HCT116 (cell line): Measurements from ENCODE around the gene RNF32. TPM values are rescaled to one million over a fixed set of nuclear protein-coding genes. Genes with fewer than 3 reads are reported as not detected.

Experiments
- ATAC-seq: fragments of 200-7000 bp; cut with Tn5 transposase; 2 replicates; pipeline ENCODE4 v1.9.1; 2020; ENCODE audit warnings: mild to moderate bottlenecking, moderate library complexity
- BruUV-seq: library from RNA; stranded (reverse); fragments of 400-500 nt; replicated peaks from 2 replicates; lab custom pipeline; 2021; lab: Mats Ljungman, UMichigan
- CTCF ChIA-PET: fragments of 300-600 bp; sonication (Branson Sonifier 250); formaldehyde crosslinking; loops from one replicate; lab custom pipeline; 2021; ENCODE audit warnings: antibody characterized with exemption; lab: Charles Lee
- POLR2A ChIA-PET: fragments of 300-600, 350-600 bp; sonication (Branson Sonifier 250); formaldehyde crosslinking; loops from one replicate; lab custom pipeline; 2021; ENCODE audit warnings: antibody characterized with exemption; lab: Charles Lee
- RAD21 ChIA-PET, 2 experiments: fragments of 300-600 bp; sonication (Branson Sonifier 250); formaldehyde crosslinking; loops; one replicate each; lab custom pipeline; 2023; ENCODE audit warnings: low total read pairs in 2 of 2; ENCODE audit not compliant: uncharacterized antibody in 2 of 2, unreplicated experiment in 2 of 2, low non-redundant PET in 1 of 2; lab: Charles Lee
- DNase-seq: peaks from one replicate; pipeline ENCODE4 v3.0.0-alpha.2; 2010; ENCODE audit warnings: low read depth, low spot score
- H2AFZ ChIP-seq: fragments of 200-600 bp; shearing (Covaris generic), sonication (generic); 2 replicates; pipeline ENCODE4 v1.6.1; 2017; ENCODE audit warnings: low read depth, mixed run types, mixed read lengths, antibody characterized with exemption, low read length; ENCODE audit not compliant: poor library complexity, severe bottlenecking
- H3K27ac ChIP-seq: 2 replicates; pipeline ENCODE4 v1.5.1; 2012; ENCODE audit warnings: low read depth, low read length
- H3K27me3 ChIP-seq: fragments of 200-600 bp; sonication (generic); 2 replicates; pipeline ENCODE4 v1.6.1; 2016; ENCODE audit warnings: mixed run types, low read length, mixed read lengths; ENCODE audit not compliant: insufficient read depth
- H3K36me3 ChIP-seq, 2 experiments: fragments of 200-500 bp in 1 of 2; fragments of 200-600 bp in 1 of 2; sonication (Bioruptor generic) in 1 of 2; sonication (generic) in 1 of 2; 2 replicates each; pipeline versions ENCODE4 v1.5.1 to v1.6.1; 2014 to 2016; ENCODE audit warnings: low read length in 2 of 2, inconsistent platforms in 1 of 2, mixed read lengths in 1 of 2, mixed run types in 1 of 2; ENCODE audit not compliant: insufficient read depth in 2 of 2, control insufficient read depth in 1 of 2
- H3K4me1 ChIP-seq, 2 experiments: fragments of 200-600 bp in 1 of 2; sonication (generic) in 1 of 2; 2 replicates each; pipeline versions ENCODE4 v1.5.1 to v1.6.1; 2012 to 2017; ENCODE audit warnings: low read length in 2 of 2, inconsistent platforms in 1 of 2, mild to moderate bottlenecking in 1 of 2, mixed read lengths in 1 of 2, mixed run types in 1 of 2, moderate library complexity in 1 of 2; ENCODE audit not compliant: insufficient read depth in 2 of 2, control insufficient read depth in 1 of 2
- H3K4me2 ChIP-seq: fragments of 200-600 bp; sonication (generic); 2 replicates; pipeline ENCODE4 v1.6.1; 2017; ENCODE audit warnings: mixed run types, low read length, mixed read lengths
- H3K4me3 ChIP-seq, 2 experiments: fragments of 200-600 bp in 1 of 2; sonication (generic) in 1 of 2; replicated peaks in 1 of 2; 2 replicates each; pipeline ENCODE4 v1.5.1; 2011 to 2016; ENCODE audit warnings: low read length in 2 of 2, control low read depth in 1 of 2, low read depth in 1 of 2, mild to moderate bottlenecking in 1 of 2, mixed read lengths in 1 of 2, mixed run types in 1 of 2
- H3K79me2 ChIP-seq: fragments of 200-600 bp; sonication (generic); 2 replicates; pipeline ENCODE4 v1.6.1; 2017; ENCODE audit warnings: mild to moderate bottlenecking, mixed run types, low read length, moderate library complexity, mixed read lengths; ENCODE audit not compliant: insufficient read depth
- H3K9ac ChIP-seq: fragments of 200-600 bp; sonication (generic); 2 replicates; pipeline ENCODE4 v1.6.1; 2016; ENCODE audit warnings: low read length, mixed read lengths
- H3K9me2 ChIP-seq: fragments of 200-600 bp; sonication (generic), shearing (Covaris generic); 2 replicates; pipeline ENCODE4 v1.6.1; 2017; ENCODE audit warnings: mixed run types, mild to moderate bottlenecking, moderate library complexity; ENCODE audit not compliant: insufficient read depth
- H3K9me3 ChIP-seq, 2 experiments: fragments of 200-500 bp in 1 of 2; fragments of 200-600 bp in 1 of 2; sonication (Bioruptor generic) in 1 of 2; sonication (generic) in 1 of 2; 2 replicates each; pipeline ENCODE4 v1.6.1; 2014 to 2017; ENCODE audit warnings: low read length in 2 of 2, mixed read lengths in 2 of 2, inconsistent platforms in 1 of 2, low read depth in 1 of 2, mild to moderate bottlenecking in 1 of 2, mixed run types in 1 of 2, moderate library complexity in 1 of 2; ENCODE audit not compliant: control insufficient read depth in 1 of 2, insufficient read depth in 1 of 2
- H4K20me1 ChIP-seq: fragments of 200-600 bp; sonication (generic), shearing (Covaris generic); 2 replicates; pipeline ENCODE4 v1.6.1; 2017; ENCODE audit warnings: mixed run types, mild to moderate bottlenecking, moderate library complexity; ENCODE audit not compliant: insufficient read depth
- ATF3 ChIP-seq: IDR thresholded peaks from 2 replicates; pipeline ENCODE4 v1.6.1; 2012
- CBX3 ChIP-seq: IDR thresholded peaks from 2 replicates; pipeline ENCODE4 v1.6.1; 2012; ENCODE audit warnings: low read depth
- CTCF ChIP-seq, 3 experiments: fragments of 200-600 bp in 1 of 3; sonication (generic) in 1 of 3; IDR thresholded peaks in 2 of 3; conservative IDR thresholded peaks in 1 of 3; 2 replicates each; pipeline ENCODE4 v1.5.1; 2012 to 2017; ENCODE audit warnings: low read depth in 2 of 3, low read length in 2 of 3, antibody characterized with exemption in 1 of 3, borderline replicate concordance in 1 of 3, control low read depth in 1 of 3, mild to moderate bottlenecking in 1 of 3, mixed read lengths in 1 of 3, mixed run types in 1 of 3, moderate library complexity in 1 of 3; ENCODE audit not compliant: insufficient read depth in 1 of 3
- EGR1 ChIP-seq: IDR thresholded peaks from 2 replicates; pipeline ENCODE4 v1.6.1; 2012; ENCODE audit warnings: low read depth
- ELF1 ChIP-seq: IDR thresholded peaks from 2 replicates; pipeline ENCODE4 v1.6.1; 2012; ENCODE audit warnings: low read depth, borderline replicate concordance
- EZH2 ChIP-seq: fragments of 200-600 bp; sonication (generic); IDR thresholded peaks from 2 replicates; pipeline ENCODE4 v1.6.1; 2017; ENCODE audit warnings: antibody characterized with exemption, mixed run types
- FOSL1 ChIP-seq: IDR thresholded peaks from 2 replicates; pipeline ENCODE4 v1.6.1; 2012; ENCODE audit warnings: low read depth
- JUND ChIP-seq: IDR thresholded peaks from 2 replicates; pipeline ENCODE4 v1.6.1; 2012
- MAX ChIP-seq: IDR thresholded peaks from 2 replicates; pipeline ENCODE4 v1.6.1; 2012
- POLR2A ChIP-seq: IDR thresholded peaks from 2 replicates; pipeline ENCODE4 v1.7.0; 2011; ENCODE audit warnings: borderline replicate concordance; ENCODE audit not compliant: insufficient read depth, insufficient read length; ENCODE audit errors: extremely low read depth
- POLR2AphosphoS5 ChIP-seq: IDR thresholded peaks from 2 replicates; pipeline ENCODE4 v1.6.1; 2011; ENCODE audit warnings: mild to moderate bottlenecking, low read depth, low read length, moderate library complexity
- REST ChIP-seq: IDR thresholded peaks from 2 replicates; pipeline ENCODE4 v1.6.1; 2012; ENCODE audit warnings: low read depth
- SIN3A ChIP-seq: IDR thresholded peaks from 2 replicates; pipeline ENCODE4 v1.6.1; 2012; ENCODE audit warnings: low read depth
- SP1 ChIP-seq: IDR thresholded peaks from 2 replicates; pipeline ENCODE4 v1.6.1; 2012; ENCODE audit warnings: low read depth
- ZFX ChIP-seq: fragments of 450-650 bp; IDR thresholded peaks from 2 replicates; pipeline ENCODE4 v1.6.1; 2017
- ZNF274 ChIP-seq: fragments of 200-500 bp; sonication (Bioruptor generic); IDR thresholded peaks from 2 replicates; pipeline ENCODE4 v1.6.1; 2014; ENCODE audit warnings: mild to moderate bottlenecking, low read depth, low read length, inconsistent platforms
- intact Hi-C: fragments of 100-400 bp; cut with micrococcal nuclease; formaldehyde crosslinking; loops from 2 replicates; pipeline ENCODE4 v1.10.0; 2022
- total RNA-seq: library from RNA; stranded (reverse); gene quantifications from one replicate; pipeline ENCODE4 v1.2.1, GENCODE V29; 2021; ENCODE audit not compliant: unreplicated experiment

Gene RNF32
- total RNA-seq, 1 experiment from 2014 or later: 3.4 TPM

GRCh38 chr7:156629873-156630272, 10.7 kb upstream of the RNF32 start:
- TF ChIP-seq EZH2 (no peak), FOSL1 (no peak), REST (no peak), SP1 (no peak), JUND (no peak), ELF1 (no peak), ZNF274 (no peak), EGR1 (no peak), SIN3A (no peak), POLR2A (no peak), CTCF (IDR thresholded peaks at IDR 0.05 in 2 of 3, conservative IDR thresholded peaks at IDR 0.05 in 1 of 3; ENCODE audit: borderline replicate concordance in 1 of 3, insufficient read depth in 1 of 3, low read depth in 2 of 3, low read length in 2 of 3) (no peak), ATF3 (no peak), MAX (no peak), ZFX (no peak), POLR2AphosphoS5 (no peak), CBX3 (no peak)
- H4K20me1 ChIP-seq: no peaks in the 10 kb centered on the region
- ChIA-PET RAD21 (no interaction called here), POLR2A (no interaction called here), CTCF (no interaction called here)
- DNase-seq: no peak
- H3K4me2 ChIP-seq: no peak overlapping the region
- no peak overlapping the region for H2AFZ ChIP-seq
- ATAC-seq: no peak
- H3K9ac ChIP-seq: no peak overlapping the region
- H3K36me3 ChIP-seq: no peaks in the 10 kb centered on the region
- H3K27me3 ChIP-seq: no peaks in the 10 kb centered on the region
- intact Hi-C loops: no loop called here
- peaks cover 3% of the 10 kb centered on the region; the same call in 1 of the 2 replicates for H3K9me2 ChIP-seq
- no peak overlapping the region for H3K4me3 ChIP-seq
- no peaks in the 10 kb centered on the region for H3K79me2 ChIP-seq
- no peaks in the 10 kb centered on the region for H3K4me1 ChIP-seq
- BruUV-seq: no TSS peak
- H3K9me3 ChIP-seq: no peaks in the 10 kb centered on the region; a peak in 1 of 4 replicates
- H3K27ac ChIP-seq: no peak overlapping the region
